ENCODE data around the gene SYN1. TPM values are rescaled to one million over a fixed set of nuclear protein-coding genes. Genes with fewer than 3 reads are reported as not detected.

The SYN1 gene
- total RNA-seq, 1 donor from 2014 or later, result 2.9 TPM

GRCh38 chrX:47576021-47576898 is 43.4 kb downstream of the SYN1 start:
- H3K36me3 Mint-ChIP-seq (ENCODE audit: low read depth, unreplicated experiment), result peaks cover 8% of the 10 kb centered on the region
- no peaks in the 10 kb centered on the region for H3K9me3 Mint-ChIP-seq (ENCODE audit: unreplicated experiment)
- H3K27ac Mint-ChIP-seq (ENCODE audit: unreplicated experiment), result no peak overlapping the region

GRCh38 chrX:47574547-47575301 is 44.9 kb downstream of the SYN1 start:
- H3K27ac Mint-ChIP-seq (ENCODE audit: unreplicated experiment), result no peak overlapping the region
- no peaks in the 10 kb centered on the region for H3K9me3 Mint-ChIP-seq (ENCODE audit: unreplicated experiment)
- no peak for DNase-seq (ENCODE audit: low spot score)
- peaks cover 15% of the 10 kb centered on the region for H3K36me3 Mint-ChIP-seq (ENCODE audit: low read depth, unreplicated experiment)
- peaks cover 12% of the 10 kb centered on the region for H3K4me1 Mint-ChIP-seq (ENCODE audit: unreplicated experiment)
- no peak for TF ChIP-seq CTCF (IDR thresholded peaks at IDR 0.05; ENCODE audit: unreplicated experiment)
- H3K27me3 Mint-ChIP-seq (ENCODE audit: unreplicated experiment), result peaks cover 16% of the 10 kb centered on the region
- H3K4me3 Mint-ChIP-seq (ENCODE audit: unreplicated experiment), result no peak overlapping the region

More at GRCh38 chrX:47576021-47576898, 43.4 kb downstream of the SYN1 start:
- DNase-seq (ENCODE audit: low spot score), result no peak
- peaks cover 12% of the 10 kb centered on the region for H3K4me1 Mint-ChIP-seq (ENCODE audit: unreplicated experiment)
- no peak overlapping the region for H3K4me3 Mint-ChIP-seq (ENCODE audit: unreplicated experiment)
- TF ChIP-seq CTCF (IDR thresholded peaks at IDR 0.05; ENCODE audit: unreplicated experiment), result no peak
- peaks cover 14% of the 10 kb centered on the region for H3K27me3 Mint-ChIP-seq (ENCODE audit: unreplicated experiment)

GRCh38 chrX:47574076-47574546 is 45.5 kb downstream of the SYN1 start:
- no peak for DNase-seq (ENCODE audit: low spot score)
- H3K4me1 Mint-ChIP-seq (ENCODE audit: unreplicated experiment), result peaks cover 12% of the 10 kb centered on the region
- TF ChIP-seq CTCF (IDR thresholded peaks at IDR 0.05; ENCODE audit: unreplicated experiment), result no peak
- no peaks in the 10 kb centered on the region for H3K9me3 Mint-ChIP-seq (ENCODE audit: unreplicated experiment)
- H3K27ac Mint-ChIP-seq (ENCODE audit: unreplicated experiment), result no peak overlapping the region
- peaks cover 16% of the 10 kb centered on the region for H3K27me3 Mint-ChIP-seq (ENCODE audit: unreplicated experiment)
- H3K36me3 Mint-ChIP-seq (ENCODE audit: low read depth, unreplicated experiment), result peaks cover 18% of the 10 kb centered on the region
- H3K4me3 Mint-ChIP-seq (ENCODE audit: unreplicated experiment), result no peak overlapping the region

GRCh38 chrX:47573341-47574075 is 46.1 kb downstream of the SYN1 start:
- DNase-seq (ENCODE audit: low spot score), result peak; percentile 45
- Mint-ChIP-seq H3K4me3 (ENCODE audit: unreplicated experiment) (peak overlapping the region; percentile 78), H3K4me1 (ENCODE audit: unreplicated experiment) (peaks cover 12% of the 10 kb centered on the region), H3K27ac (ENCODE audit: unreplicated experiment) (peak overlapping the region; percentile 67), H3K9me3 (ENCODE audit: unreplicated experiment) (no peaks in the 10 kb centered on the region), H3K36me3 (ENCODE audit: low read depth, unreplicated experiment) (peaks cover 21% of the 10 kb centered on the region), H3K27me3 (ENCODE audit: unreplicated experiment) (peaks cover 16% of the 10 kb centered on the region)
- no peak for TF ChIP-seq CTCF (IDR thresholded peaks at IDR 0.05; ENCODE audit: unreplicated experiment)
